Measurements from ENCODE around the gene GLG1.

The GLG1 gene

DNA sequence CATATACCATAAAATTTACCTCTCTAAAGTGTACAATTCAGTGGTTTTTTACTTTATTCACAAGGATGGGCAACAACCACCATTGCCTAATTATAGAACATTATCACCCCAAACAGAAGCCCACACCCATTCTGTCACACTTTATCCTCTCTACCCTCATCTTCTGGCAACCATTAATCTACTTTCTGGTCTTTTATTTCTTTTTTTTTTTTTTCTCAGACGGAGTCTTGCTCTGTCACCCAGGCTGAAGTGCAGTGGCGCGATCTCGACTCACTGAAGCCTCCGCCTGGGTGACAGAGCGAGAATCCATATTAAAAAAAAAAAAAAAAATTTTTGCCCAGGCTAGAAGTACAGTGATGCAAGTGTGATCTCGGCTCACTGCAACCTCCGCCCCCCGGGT lies 95.0 kb downstream of the GLG1 start:
- peaks cover 26 to 48% of the 10 kb centered on the region in 2 donors for H3K36me3 Mint-ChIP-seq
- no peak for DNase-seq
- H3K4me3 Mint-ChIP-seq, result no peak overlapping the region
- H3K27me3 Mint-ChIP-seq, result no peaks in the 10 kb centered on the region
- ATAC-seq (replicated peaks), result no peak
- H3K4me1 Mint-ChIP-seq, result peaks cover 25 to 60% of the 10 kb centered on the region in 2 donors
- H3K27ac Mint-ChIP-seq, result no peak overlapping the region
- H3K9me3 Mint-ChIP-seq, result peaks cover 3 to 4% of the 10 kb centered on the region in 2 donors

DNA sequence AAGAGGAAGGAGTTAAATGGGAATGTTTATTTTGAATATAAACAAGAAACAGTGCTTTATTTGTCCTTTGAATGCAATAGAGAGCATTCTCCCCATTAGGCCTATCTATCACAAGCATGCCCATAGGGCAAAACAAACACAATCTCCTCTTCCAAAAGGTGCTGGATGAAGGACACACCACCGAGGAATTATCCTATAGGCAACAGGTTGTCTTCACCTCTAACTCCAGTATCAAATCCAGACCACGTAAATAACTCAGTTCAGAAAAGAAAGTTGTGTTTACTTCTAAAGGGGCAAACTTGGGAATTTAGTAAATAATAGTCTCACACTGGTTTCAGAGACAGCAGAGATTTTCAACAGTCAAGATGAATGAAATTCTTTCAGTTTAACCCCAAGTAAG lies 101.9 kb downstream of the GLG1 start:
- DNase-seq (no peak), ATAC-seq (replicated peaks) (no peak)
- Mint-ChIP-seq H3K4me1 (peaks cover 2 to 5% of the 10 kb centered on the region in 2 donors), H3K27me3 (no peaks in the 10 kb centered on the region), H3K27ac (no peak overlapping the region), H3K4me3 (no peak overlapping the region), H3K36me3 (peaks cover 21 to 34% of the 10 kb centered on the region in 2 donors), H3K9me3 (no peaks in the 10 kb centered on the region)

DNA sequence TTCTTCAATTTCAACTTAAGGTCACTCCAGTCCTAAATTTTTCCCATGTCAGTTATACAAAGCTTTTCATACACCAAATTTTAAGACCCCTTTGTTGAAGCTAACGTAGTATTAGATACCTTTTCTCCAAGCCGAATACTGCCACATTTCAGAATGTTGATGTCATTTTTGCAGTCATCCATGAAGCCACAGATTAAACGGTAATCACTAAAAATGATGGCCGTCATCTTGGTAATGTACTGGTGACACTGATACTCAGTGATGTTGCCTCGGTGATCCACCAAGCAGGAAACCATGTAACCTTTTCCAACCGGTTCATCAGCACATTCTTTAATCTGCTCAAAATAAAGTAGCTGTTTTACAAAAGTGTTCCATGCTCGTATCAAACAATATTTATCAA lies 103.5 kb downstream of the GLG1 start:
- peaks cover 16 to 29% of the 10 kb centered on the region in 2 donors for H3K36me3 Mint-ChIP-seq
- ATAC-seq (replicated peaks), result no peak
- no peaks in the 10 kb centered on the region for H3K9me3 Mint-ChIP-seq
- H3K27me3 Mint-ChIP-seq, result no peaks in the 10 kb centered on the region
- peaks cover 0 to 2% of the 10 kb centered on the region in 2 donors for H3K4me1 Mint-ChIP-seq
- no peak overlapping the region for H3K27ac Mint-ChIP-seq
- no peak for DNase-seq
- no peak overlapping the region for H3K4me3 Mint-ChIP-seq

DNA sequence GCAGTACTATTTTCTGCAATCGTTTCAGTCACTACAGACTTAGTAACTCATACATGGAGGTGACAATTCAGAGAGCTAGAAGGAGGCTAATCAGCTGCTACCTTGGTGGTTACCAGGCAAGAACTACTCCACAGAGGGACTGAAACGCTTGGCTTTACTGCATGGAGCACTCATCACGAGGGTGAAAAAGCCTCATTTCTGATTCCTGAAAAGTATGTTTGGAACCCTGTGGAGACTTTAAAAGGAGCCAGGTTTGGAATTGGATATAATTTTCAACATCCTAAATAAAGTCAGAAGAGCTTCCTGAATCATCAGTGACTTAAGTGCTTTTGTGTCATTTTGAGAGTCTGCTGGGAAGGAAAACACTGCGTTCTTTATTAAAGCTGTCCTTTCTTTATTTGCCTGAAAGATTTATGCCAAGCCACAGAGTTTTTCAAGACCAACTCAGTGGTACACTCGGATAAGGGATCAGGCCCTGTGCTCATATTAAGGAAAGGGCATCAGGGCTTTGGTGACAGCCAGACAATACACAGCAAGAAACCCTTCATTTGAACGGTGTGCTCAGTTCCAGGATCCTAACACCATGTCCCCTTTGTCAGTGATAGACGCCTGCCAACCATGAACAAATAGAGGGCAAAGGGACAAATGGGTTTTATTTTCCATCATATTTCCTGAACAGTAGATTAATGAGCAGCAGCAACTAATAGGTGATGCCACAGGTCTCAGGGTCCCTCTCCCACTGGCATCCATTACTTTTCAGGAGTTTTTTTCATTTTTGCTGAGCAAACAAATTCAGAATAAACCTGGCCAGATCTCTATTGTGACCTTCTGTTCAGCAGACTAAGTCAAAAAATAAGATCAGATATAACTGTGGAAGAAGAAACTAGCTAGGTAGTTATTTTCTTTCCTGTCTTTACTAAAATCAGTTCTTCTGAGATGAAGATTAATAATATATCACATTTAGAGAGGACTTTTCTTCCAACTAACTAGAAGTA lies 105.1 kb downstream of the GLG1 start:
- no peak overlapping the region for H3K27ac Mint-ChIP-seq
- H3K36me3 Mint-ChIP-seq, result peaks cover 12 to 25% of the 10 kb centered on the region in 2 donors
- no peak for DNase-seq
- H3K4me1 Mint-ChIP-seq, result no peaks in the 10 kb centered on the region
- no peaks in the 10 kb centered on the region for H3K9me3 Mint-ChIP-seq
- no peak for ATAC-seq (replicated peaks)
- H3K4me3 Mint-ChIP-seq, result no peak overlapping the region
- H3K27me3 Mint-ChIP-seq, result no peaks in the 10 kb centered on the region

DNA sequence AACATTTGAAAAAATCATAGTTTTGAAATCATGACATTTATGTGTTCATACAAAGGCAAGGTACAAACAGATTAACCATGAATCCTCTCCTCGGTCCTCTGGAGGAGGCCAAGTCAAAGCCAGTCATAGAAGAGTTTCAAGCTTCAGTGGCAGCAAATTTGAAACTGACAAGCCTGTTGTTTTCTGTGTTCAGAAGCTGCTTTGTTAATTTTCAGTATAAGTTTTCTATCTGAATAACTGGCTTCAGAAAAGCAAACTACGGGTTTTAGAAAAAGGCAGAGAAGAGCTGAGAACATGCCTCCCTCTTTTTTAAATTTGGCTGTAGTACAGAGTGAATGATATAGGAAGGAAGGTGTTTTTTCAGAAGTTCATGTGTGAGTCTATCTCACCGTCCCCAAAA lies 106.0 kb downstream of the GLG1 start:
- DNase-seq (no peak), ATAC-seq (replicated peaks) (no peak)
- peaks cover 10 to 26% of the 10 kb centered on the region in 2 donors for H3K36me3 Mint-ChIP-seq
- H3K27ac Mint-ChIP-seq, result no peak overlapping the region
- no peak overlapping the region for H3K4me3 Mint-ChIP-seq
- no peaks in the 10 kb centered on the region for H3K4me1 Mint-ChIP-seq
- H3K27me3 Mint-ChIP-seq, result no peaks in the 10 kb centered on the region
- no peaks in the 10 kb centered on the region for H3K9me3 Mint-ChIP-seq

DNA sequence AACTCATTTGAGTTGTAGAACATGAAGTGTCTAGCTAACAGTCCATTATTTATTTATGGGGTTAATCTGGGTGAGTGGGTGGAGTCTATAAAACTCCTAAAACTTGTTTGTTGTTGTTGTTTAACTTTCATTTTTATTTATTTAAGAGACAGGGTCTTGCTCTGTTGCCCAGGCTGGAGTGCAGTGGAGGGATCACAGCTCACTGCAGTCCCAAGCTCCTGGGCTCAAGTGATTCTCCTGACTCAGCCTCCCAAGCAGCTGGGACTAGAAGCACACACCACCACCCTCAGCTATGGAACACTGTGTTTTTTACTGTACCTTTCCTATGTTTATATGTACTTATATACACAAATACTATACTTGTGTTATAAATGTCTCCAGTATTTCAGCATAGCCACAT lies 107.8 kb downstream of the GLG1 start:
- peaks cover 10 to 26% of the 10 kb centered on the region in 2 donors for H3K36me3 Mint-ChIP-seq
- no peak overlapping the region for H3K27ac Mint-ChIP-seq
- no peak for ATAC-seq (replicated peaks)

DNA sequence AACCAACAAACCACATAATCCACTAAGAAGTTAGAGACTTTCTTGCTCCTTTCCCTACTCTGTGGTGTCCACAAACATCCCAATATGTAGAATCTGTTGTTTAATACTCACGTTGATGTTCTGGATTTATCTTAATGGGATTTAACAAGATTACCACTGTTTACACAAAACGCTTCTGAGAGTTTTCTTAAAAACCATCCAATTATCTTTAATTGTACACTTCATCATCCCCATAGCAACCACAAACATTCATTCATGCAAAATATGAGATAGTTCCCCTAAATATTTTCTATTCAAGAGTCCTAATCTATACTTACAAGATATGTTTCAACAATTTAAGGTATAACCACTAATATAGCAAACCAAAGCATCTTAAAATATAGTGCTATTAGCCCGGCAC lies 109.2 kb downstream of the GLG1 start:
- Mint-ChIP-seq H3K4me3 (no peak overlapping the region), H3K4me1 (no peaks in the 10 kb centered on the region), H3K36me3 (peaks cover 4 to 17% of the 10 kb centered on the region in 2 donors), H3K27me3 (no peaks in the 10 kb centered on the region), H3K9me3 (no peaks in the 10 kb centered on the region), H3K27ac (no peak overlapping the region)
- ATAC-seq (replicated peaks) (no peak), DNase-seq (no peak)

More for the DNA sequence above, 107.8 kb downstream of the GLG1 start:
- Mint-ChIP-seq H3K27me3 (no peaks in the 10 kb centered on the region), H3K4me3 (no peak overlapping the region), H3K9me3 (no peaks in the 10 kb centered on the region), H3K4me1 (no peaks in the 10 kb centered on the region)
- no peak for DNase-seq

DNA sequence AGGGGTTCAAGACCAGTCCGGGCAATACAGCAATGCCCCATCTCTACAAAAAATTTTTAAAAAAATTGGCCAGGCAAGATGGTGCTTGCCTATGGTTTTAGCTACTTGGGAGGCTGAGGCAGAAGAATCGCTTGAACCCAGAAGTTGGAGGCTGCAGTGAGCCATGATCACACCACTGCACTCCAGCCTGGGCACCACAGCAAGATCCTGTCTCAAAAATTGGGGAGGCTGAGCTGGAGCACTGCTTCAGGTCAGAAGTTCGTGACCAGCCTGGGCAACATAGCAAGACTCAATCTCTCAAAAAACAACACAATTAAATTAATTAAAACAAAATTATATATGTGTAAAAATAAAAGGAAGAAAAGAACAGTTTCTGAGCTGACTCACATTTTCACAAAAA lies 110.9 kb downstream of the GLG1 start:
- no peak overlapping the region for H3K4me3 Mint-ChIP-seq
- DNase-seq (no peak), ATAC-seq (replicated peaks) (no peak)
- H3K4me1 Mint-ChIP-seq, result no peaks in the 10 kb centered on the region
- no peaks in the 10 kb centered on the region for H3K27me3 Mint-ChIP-seq
- H3K9me3 Mint-ChIP-seq, result no peaks in the 10 kb centered on the region
- peaks cover 7 to 23% of the 10 kb centered on the region in 2 donors for H3K36me3 Mint-ChIP-seq
- no peak overlapping the region for H3K27ac Mint-ChIP-seq

DNA sequence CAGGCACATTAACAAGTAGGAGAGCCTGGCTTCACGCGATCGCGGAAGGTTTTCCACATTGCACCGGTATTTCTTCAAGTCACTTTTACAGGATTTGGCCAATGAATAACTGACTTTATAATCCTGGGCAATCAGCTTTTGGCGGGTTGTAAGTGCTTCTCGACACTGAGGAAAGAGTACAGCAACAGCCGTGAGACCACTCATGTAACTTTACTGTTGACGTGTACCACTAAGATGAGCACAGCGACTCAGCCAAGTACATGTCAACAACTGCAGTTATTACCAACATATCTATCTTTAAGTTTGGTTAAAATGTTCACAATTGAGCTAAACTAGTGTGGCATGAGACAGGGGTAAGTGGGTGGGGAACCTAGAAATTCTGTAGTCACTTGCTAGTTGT lies 113.9 kb downstream of the GLG1 start:
- ATAC-seq (replicated peaks) (no peak), DNase-seq (no peak)
- Mint-ChIP-seq H3K27me3 (no peaks in the 10 kb centered on the region), H3K9me3 (no peaks in the 10 kb centered on the region), H3K36me3 (peaks cover 8 to 32% of the 10 kb centered on the region in 2 donors), H3K27ac (no peak overlapping the region), H3K4me3 (no peak overlapping the region), H3K4me1 (no peaks in the 10 kb centered on the region)

DNA sequence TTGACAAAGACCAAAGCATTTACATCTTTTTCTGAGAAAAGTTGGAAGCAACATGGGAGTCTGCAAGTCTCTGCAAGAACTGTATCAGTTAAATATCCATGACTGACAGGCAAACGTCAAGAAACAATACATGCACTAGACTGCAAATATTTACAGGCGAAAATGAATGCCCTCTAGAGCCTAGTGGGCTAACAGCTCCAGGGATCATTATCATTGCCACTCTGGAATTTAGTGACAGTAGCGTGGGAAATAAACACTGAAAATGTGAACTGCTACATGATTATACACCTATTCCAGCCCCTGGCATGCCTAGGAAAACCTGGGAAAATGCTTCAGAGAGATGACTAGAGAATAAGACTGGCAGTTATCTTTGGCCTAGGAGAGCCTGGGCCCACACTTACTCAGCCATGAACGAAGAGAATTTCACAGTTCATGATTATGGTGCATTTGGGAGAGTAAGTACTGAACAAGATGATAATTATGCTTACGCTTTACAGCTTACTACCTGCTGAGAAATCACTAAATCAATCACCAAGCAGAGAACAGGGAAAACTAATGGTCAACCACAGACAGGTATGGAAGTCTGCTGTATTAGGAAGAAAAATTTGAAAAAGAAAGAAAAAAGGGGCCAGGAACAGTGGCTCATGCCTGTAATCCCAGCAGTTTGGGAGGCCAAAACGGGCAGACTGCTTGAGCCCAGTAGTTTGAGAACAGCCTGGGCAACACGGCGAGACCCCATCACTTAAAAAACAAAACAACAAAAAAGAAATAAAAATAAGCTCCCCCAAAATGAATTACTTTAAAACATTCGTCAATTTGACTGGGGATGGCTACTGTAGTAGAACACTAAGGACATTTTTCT lies 119.0 kb downstream of the GLG1 start:
- peaks cover 14 to 32% of the 10 kb centered on the region in 2 donors for H3K36me3 Mint-ChIP-seq

DNA sequence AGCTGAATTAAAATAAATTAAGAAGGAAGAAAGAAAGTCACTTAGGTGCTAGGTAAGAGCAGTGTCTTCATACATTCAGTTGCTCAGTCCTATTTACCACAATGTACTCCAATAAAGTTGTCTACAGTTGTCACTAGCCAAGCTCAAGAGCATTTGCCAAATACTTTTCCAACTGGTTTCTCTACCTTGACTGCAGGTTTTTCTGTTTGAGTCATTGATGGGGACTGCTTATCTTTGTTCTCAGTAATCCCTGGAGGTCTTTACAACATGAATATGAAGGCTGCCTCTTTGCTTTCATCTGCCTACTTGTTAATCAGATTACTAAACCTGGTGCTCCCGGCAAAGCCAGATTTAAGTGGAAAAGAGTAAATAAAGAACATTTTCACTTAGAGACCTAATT lies 121.0 kb downstream of the GLG1 start:
- Mint-ChIP-seq H3K27me3 (no peaks in the 10 kb centered on the region), H3K36me3 (peaks cover 10 to 33% of the 10 kb centered on the region in 2 donors), H3K9me3 (no peaks in the 10 kb centered on the region), H3K4me1 (no peaks in the 10 kb centered on the region), H3K4me3 (no peak overlapping the region), H3K27ac (no peak overlapping the region)
- DNase-seq (no peak), ATAC-seq (replicated peaks) (no peak)

More for the DNA sequence above, 119.0 kb downstream of the GLG1 start:
- H3K27me3 Mint-ChIP-seq, result no peaks in the 10 kb centered on the region
- peak overlapping the region; percentile 47 for H3K27ac Mint-ChIP-seq
- no peak for ATAC-seq (replicated peaks)
- no peaks in the 10 kb centered on the region for H3K4me1 Mint-ChIP-seq
- H3K4me3 Mint-ChIP-seq, result no peak overlapping the region
- DNase-seq, result no peak
- no peaks in the 10 kb centered on the region for H3K9me3 Mint-ChIP-seq

DNA sequence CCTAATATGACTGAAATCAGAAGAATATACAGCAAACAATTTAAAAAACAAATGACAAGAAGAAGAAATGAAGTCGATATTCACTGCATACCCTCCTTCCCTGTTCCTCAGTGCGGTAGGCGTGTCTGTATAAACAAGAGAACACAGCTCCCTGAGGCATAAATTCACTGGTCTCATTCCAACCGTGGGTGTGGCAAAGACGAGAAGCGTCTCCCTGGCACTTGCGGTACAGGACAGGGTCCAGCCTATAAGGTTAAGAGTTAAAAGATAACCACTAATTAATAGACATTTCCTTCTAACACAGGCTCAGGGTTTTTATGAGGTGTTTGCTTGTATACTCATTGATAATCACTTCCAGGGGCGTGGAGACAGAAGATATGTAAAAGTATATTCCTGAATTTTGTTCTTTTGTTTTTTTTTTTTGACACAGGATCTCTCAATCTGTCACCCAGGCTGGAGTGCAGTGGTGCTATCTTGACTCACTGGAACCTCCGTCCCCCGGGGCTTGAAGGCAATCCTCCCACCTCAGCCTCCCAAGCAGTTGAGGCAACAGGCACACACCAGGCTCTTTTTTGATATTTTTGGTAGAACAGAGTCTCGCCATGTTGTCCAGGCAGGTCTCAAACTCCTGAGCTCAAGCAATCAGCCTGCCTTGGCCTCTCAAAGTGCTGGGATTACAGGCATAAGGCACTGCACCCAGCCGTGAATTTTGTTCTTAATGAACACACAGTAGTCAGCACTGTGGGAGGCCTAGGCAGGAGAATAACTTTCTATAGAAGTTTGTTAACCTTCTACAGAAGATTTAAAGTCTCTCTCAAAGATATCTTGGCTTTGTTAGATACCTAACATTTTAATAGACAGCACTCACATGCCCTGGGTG lies 126.5 kb downstream of the GLG1 start:
- no peak for DNase-seq
- peak overlapping the region; percentile 42 for H3K27ac Mint-ChIP-seq
- H3K4me3 Mint-ChIP-seq, result no peak overlapping the region
- no peaks in the 10 kb centered on the region for H3K27me3 Mint-ChIP-seq
- peaks cover 0 to 5% of the 10 kb centered on the region in 2 donors for H3K4me1 Mint-ChIP-seq
- no peak for ATAC-seq (replicated peaks)
- peaks cover 29 to 52% of the 10 kb centered on the region in 2 donors for H3K36me3 Mint-ChIP-seq
- H3K9me3 Mint-ChIP-seq, result no peaks in the 10 kb centered on the region

DNA sequence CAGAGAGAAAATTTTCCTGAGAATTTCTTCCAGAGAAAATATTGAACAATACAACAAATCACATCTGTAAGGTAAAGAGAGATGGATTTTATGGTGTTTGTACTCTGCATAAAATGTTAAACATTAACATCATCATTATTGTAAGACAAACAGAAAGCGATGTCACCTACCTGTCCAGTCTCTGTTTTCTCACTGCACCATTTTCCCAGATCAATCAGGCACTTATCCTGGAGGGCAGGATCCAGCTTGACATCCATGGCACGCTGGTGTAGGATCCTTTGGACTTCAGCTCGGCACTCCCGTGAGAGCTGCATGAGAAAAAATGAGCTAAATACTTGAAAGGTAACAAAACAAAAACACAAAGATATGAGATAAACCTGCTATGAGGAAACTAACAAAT lies 129.7 kb downstream of the GLG1 start:
- DNase-seq (no peak), ATAC-seq (replicated peaks) (no peak)
- Mint-ChIP-seq H3K27ac (no peak overlapping the region), H3K27me3 (no peaks in the 10 kb centered on the region), H3K9me3 (no peaks in the 10 kb centered on the region), H3K4me3 (no peak overlapping the region), H3K36me3 (peaks cover 34 to 57% of the 10 kb centered on the region in 2 donors), H3K4me1 (peaks cover 0 to 5% of the 10 kb centered on the region in 2 donors)

DNA sequence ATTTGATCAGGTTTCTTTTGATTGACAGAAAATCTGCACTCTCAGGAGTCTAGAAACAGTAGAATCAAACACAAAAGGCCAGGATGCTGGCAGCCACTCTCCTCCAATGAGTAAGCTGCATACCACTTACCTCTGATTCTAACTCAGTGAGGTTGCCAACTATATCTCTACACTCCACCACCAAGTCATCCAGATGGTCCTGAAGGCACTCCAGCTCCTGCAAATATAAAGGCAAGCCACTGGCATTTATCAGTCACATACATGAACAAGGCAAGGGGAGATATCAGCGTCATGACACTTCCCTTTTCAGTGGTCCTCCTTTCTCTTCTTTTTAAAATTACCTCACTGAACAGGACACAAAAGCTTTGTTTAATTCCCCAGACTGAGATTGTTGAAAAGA lies 132.5 kb downstream of the GLG1 start:
- Mint-ChIP-seq H3K9me3 (no peaks in the 10 kb centered on the region), H3K36me3 (peaks cover 36 to 62% of the 10 kb centered on the region in 2 donors), H3K4me1 (peaks cover 0 to 5% of the 10 kb centered on the region in 2 donors), H3K27ac (no peak overlapping the region), H3K4me3 (no peak overlapping the region), H3K27me3 (no peaks in the 10 kb centered on the region)
- ATAC-seq (replicated peaks) (no peak), DNase-seq (no peak)
